ENCODE results near the gene CACNA1C.

The CACNA1C gene

GRCh38 chr12:2618291-2618995 is 565.7 kb downstream of the CACNA1C start:
- no peak for DNase-seq

DNA sequence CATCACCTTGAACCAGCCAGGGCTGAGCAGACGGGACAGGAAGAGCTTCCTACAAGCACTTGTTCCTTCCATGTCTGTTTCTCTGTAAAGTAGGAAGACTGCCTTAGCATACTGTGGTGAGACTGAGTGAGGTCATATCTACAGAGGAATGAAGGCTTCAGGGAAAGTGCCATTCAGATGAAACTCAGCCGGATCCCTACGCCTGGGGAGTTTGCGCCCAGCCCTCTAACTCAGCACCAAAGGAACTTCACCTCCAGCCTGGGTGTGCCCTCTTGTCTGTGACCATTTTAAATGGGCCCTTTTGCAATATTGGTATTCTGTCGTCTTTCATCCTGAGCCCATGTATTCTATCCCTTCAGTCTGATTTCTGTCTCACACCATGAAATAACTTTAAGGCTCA is 566.3 kb downstream of the CACNA1C start:
- no peak for DNase-seq

DNA sequence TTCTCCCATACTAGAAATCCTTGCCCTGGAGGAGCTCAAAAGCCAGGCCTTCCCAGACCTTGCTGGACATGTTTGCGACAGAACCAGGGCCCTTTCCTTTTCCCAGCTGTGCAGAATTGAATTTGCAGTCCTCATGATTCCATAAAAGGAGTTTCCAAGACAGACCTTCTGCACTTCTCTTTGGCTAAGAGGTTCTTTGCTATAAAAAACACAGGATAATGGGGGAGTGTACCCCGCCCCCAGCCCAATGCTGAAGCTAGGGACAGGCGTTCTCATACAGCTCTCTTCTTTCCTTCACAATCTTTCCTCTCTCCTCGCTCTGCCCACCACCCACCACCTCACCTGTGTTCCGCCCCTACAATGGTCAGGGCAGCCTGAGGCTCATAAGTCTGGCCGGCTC is 569.7 kb downstream of the CACNA1C start:
- no peak for DNase-seq

DNA sequence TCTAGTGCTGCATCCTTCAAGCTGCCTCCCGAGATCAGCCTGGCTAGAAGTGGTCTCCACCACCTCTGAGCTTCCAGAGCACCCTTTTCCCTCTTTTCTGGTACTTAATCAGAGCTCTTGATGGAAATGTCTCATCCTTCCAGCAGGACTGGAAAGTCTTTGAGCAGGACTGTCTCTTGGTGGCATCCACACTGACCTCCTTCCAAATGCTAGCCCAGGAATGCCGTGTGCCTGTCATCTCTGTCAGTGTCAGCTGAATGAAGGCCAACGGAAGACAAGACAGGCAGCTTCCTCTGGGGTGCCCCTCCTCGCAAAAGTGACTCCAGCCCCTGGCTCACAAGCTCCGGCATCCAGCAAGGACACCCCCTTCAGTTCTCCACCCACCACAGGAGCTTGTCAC is 570.7 kb downstream of the CACNA1C start:
- DNase-seq = no peak

GRCh38 chr12:2624543-2625288 is 571.9 kb downstream of the CACNA1C start:
- DNase-seq = no peak

GRCh38 chr12:2625289-2625612 is 572.5 kb downstream of the CACNA1C start:
- no peak for DNase-seq

DNA sequence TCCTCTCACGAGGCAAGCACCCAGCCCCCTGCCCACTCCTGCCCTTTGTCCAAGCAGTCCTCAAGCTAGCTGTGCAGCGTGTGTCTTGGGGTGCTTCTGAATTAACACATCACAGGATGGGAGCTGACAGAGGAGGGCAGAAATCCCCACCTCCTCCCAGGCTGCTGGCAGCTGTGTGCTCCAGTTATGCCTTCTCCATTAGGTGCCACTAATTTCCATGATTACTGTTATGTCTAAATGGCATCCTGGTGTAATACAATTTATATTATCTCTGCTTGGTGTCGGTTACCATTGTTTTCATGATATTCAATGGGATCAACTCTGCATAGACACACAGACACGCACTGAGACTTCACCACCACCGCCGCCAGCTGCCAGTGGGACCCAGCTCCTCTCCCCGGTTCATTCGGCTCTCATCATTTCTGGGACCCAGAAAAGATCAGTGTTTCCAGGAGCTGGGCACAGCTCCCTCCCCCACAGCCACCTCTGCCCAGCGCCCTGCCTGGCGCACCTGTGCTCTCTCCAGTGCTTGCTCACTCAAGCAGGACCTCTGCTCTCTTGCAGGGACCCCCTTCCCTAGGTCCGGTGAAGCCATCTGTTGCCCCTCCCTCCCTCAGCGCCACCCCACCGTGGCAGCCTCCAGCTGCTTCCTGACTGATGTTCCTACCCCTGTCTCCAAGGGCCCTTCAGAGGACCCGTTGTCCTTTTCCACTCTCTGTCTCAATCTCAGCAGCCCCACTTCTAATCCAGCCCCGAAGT is 574.5 kb downstream of the CACNA1C start:
- DNase-seq = no peak

GRCh38 chr12:2627835-2628191 is 575.0 kb downstream of the CACNA1C start:
- DNase-seq = no peak

DNA sequence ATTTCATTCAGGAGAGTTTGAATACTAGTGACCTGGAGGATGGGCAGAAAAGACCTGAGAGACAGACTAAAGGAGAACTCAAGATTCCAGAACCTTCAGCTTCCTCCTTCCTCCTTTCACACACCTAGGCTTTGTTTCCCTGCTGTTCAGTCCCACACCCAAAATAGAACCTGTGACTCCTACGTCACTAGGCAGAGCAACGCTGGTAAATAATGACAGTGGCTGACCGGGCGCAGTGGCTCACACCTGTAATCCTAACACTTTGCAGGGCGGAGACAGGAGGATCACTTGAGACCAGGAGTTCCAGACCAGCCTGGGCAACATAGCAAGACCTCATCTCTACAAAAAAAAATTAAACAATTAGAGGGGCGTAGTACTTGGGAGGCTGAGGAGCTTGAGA is 575.6 kb downstream of the CACNA1C start:
- DNase-seq = no peak

DNA sequence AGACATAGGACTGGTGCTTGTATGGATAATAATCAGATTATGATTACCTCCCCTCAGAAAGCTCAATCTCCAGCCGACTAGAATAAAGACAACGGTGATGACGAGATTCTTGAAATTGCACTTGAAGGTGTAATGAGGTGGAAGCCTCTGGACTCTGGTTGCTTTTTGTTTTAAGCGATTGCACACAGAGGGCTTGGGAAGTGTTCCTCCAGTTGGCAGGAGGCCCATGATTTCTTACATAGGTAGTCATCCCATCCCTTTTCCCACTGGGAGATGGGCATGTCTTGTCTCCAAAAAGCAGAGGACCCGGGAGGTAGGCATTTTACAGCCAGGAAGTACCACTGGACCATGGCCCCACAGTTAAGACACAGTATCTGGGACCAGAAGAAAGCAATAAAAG is 576.3 kb downstream of the CACNA1C start:
- DNase-seq = no peak

DNA sequence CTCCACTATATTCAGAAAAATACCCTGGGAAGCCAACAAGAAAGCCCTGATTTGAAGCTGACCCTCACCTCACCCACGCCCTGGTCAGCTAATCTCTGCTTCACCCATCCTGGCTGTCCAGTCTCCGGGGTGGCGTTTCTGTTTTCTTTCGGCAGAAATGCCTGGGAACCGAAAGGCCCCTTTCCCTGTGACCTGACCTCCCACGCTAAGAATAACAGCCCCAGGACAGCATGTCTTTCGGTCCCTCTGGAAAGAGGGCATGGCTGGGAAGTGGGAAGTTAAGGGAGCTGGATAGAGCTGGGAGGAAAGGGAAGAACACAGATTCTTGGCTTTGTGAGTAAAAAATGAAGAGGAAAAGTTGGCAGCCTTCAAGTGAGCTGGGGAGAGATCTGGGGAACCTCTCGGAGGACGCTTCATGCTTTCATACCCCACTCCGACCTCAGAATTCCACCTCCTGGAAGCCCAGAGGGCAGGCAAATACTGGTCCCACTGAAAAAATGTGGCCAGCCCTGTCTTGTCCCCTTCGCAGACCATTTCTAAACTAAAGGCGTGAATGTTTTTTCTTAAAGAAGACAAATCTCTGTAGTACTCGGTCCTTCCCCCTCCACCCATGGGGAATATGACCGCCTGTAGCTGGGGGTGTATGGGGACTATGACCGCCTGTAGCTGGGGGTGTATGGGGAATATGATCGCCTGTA is 579.0 kb downstream of the CACNA1C start:
- no peak for DNase-seq

DNA sequence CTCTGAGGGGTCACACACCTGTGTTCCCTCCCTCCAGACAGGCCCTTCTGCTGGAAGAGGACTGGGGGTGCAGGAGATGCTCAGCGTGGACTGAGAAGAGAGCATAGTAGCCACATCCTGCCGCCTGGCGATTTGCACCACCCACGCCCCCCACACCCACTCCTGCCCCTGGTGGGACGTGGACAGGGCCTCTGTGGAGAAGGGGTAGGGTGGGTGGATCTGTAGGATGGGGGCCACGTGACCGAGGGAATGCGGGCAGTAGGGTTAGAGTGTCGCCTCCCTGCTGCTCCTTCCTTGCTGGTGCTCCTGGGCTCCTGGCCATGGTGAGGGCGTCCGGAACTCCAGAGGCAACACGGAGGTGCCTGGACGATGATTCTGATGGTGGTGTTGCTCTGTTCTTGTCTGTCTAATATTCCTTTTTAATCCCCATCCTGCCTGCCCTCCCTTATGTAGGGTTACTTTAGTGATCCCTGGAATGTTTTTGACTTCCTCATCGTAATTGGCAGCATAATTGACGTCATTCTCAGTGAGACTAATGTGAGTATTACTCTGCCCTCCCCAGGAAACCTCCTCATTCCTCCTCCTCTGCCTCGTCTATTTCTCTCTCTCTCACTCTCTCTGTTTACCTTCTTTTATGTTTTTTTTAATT is 580.5 kb downstream of the CACNA1C start:
- DNase-seq = no peak

DNA sequence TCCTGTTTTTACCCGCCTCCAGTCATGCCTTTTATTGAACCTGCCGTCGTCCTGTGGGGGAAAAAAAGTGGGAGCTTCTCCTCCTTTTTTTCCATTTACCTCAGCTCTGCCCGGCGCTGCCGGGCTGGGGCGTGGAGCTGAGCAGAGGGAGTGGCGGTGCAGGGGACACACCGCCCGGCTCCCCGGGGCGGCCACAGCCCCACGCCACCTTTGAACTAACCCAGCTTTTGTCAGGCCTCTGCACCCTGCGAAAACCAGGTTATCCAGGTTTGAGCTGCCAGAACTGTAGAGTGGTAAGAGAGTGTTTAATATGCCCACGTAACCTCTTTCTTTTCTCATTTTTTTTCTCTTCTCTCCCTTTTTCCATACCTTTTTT is 581.0 kb downstream of the CACNA1C start:
- DNase-seq = no peak

DNA sequence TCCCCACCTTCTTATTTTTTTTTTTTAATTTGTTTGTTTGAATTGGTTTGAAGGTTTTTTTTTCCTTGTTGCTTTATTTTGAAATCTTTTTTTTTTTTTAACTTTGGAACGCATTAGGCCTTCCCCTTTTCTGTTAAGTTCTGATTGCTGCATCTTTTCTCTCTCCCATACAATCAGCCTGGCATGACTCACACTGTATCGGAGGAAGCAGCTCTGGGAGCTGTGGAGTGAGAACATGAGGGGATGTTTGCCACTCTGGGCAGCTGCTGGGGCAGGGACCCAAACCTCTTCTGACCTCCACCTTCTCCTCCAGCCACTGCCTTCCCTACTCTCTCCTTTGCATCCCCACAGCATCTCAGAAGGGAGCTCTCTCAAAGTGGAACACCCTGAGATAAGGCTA is 581.7 kb downstream of the CACNA1C start:
- DNase-seq = no peak

- DNase-seq = no peak
Observed at GRCh38 chr12:2636741-2637340, 584.1 kb downstream of the CACNA1C start.

GRCh38 chr12:2637371-2637770 is 584.6 kb downstream of the CACNA1C start:
- no peak for DNase-seq

- no peak for DNase-seq
Observed at GRCh38 chr12:2638273-2639019, 585.7 kb downstream of the CACNA1C start.

DNA sequence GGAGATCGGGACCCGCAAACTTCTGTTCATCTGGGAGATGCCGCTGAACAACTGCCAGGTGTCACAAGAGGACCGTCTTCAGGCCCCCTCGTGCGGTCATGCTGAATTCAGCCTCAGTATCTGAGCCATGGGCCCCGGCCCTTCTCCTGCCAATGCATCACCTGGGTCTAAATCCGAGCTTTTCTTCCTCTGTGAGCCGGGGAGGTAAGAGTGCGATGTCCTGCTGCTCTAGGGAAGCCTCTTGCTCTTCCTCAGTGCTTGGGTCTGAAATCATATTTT is 586.2 kb downstream of the CACNA1C start:
- no peak for DNase-seq

GRCh38 chr12:2640281-2640680 is 587.5 kb downstream of the CACNA1C start:
- no peak for DNase-seq

DNA sequence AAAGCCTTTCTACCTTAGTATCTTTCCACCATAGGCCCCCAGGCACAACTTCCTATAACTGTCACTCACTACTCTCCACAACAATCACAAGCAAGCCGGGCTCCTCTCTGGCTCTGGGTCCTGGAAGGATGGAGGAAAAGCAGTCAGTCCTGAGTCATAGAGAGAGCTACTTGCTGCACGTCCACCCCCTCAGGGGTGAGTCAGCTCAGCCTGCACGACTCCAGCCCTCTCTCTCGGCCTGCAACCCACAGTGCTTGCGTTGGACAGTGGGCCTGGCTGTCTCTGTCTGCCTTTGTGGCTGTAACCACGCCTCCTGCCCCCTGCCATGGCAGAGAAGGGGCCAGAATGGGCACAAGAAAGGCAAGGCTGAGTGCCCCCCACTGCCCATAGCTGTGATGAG is 587.9 kb downstream of the CACNA1C start:
- no peak for DNase-seq

DNA sequence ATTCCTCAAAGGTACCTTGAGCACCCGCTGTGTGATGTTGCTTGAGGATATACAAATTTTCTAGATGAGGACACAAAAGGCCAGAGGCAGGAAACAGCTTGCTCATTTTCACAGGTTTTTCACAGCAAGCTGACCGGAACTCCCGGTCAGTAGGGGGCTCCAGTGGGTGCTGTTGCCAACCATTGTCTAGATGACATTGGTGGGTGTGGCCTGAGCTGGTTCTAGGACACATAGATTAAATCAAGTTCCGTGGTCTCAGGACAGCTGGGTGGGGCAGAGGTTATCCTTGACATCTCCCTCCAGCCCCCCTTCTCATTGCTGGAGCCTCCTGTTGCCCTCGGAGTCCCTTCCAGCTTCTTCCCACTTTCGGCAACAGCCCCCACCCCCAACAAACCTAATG is 588.4 kb downstream of the CACNA1C start:
- no peak for DNase-seq

- no peak for DNase-seq
Observed at GRCh38 chr12:2641761-2642160, 589.0 kb downstream of the CACNA1C start.

Measured in cortex of kidney (tissue), 1 donor.